IPS-18c (cell line): Measurements from ENCODE around the gene PROZ.
"Not testable (repeated sequence)": the region's sequence is repeated elsewhere in the genome, so short reads cannot be mapped to it uniquely, and the experiment has no call there.

Source experiments
- H3K4me3 ChIP-seq: 2 replicates; pipeline ENCODE4 v1.7.0; 2013; ENCODE audit warnings: low read depth, mild to moderate bottlenecking, low read length, moderate library complexity; ENCODE audit not compliant: insufficient read depth
- H3K9me3 ChIP-seq: one replicate; pipeline ENCODE4 v1.6.1; 2013; ENCODE audit warnings: mild to moderate bottlenecking, low read length, moderate library complexity; ENCODE audit not compliant: control insufficient read depth, insufficient read depth

PROZ gene

DNA sequence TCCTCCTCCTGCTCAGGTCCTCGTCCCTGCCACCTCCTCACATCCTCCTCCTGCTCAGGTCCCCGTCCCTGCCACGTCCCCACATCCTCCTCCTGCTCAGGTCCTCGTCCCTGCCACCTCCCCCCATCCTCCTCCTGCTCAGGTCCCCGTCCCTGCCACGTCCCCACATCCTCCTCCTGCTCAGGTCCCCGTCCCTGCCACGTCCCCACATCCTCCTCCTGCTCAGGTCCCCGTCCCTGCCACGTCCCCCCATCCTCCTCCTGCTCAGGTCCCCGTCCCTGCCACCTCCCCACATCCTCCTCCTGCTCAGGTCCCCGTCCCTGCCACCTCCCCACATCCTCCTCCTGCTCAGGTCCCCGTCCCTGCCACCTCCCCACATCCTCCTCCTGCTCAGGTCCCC, 3.5 kb downstream of the PROZ start:
- H3K4me3 ChIP-seq, H3K9me3 ChIP-seq: not testable (repeated sequence)

DNA sequence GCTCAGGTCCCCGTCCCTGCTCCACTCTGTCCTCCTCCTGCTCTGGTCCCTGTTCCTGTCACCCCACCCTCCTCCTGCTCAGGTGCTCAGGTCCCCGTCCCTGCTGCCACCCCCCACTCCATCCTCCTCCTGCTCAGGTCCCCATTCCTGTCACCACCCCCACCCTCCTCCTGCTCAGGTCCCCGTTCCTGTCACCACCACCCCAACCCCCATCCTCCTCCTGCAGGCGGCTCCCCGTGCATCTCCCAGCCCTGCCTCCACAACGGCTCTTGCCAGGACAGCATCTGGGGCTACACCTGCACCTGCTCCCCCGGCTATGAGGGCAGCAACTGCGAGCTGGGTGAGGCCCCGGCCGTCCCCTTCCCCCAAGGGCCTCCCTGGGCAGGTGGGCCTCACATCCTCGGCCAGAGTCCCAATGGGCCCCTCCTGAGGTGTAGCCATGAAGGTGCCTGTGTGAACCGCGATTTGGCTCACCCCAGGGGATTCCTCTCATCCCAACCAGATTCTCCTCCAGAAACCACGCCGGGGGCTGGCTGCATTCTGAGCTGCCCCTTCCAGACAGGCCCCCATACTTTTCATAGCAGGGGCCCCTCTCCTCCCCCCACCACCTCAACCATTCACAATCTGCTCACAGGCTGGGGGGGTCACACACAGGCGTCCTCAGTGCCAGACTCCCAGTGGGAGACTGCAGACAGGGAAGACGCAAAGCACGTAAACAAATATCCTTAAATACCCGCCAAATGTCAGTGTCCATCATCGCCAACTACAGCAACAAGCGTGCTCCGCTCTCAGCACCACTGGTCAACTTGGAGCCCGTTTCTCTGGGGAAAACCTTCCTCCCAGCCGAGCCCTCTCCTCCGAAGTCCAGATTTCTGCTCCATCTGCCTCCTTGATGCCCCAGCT, 4.6 kb downstream of the PROZ start:
- H3K4me3 ChIP-seq: no peak overlapping the region
- no peaks in the 10 kb centered on the region for H3K9me3 ChIP-seq

DNA sequence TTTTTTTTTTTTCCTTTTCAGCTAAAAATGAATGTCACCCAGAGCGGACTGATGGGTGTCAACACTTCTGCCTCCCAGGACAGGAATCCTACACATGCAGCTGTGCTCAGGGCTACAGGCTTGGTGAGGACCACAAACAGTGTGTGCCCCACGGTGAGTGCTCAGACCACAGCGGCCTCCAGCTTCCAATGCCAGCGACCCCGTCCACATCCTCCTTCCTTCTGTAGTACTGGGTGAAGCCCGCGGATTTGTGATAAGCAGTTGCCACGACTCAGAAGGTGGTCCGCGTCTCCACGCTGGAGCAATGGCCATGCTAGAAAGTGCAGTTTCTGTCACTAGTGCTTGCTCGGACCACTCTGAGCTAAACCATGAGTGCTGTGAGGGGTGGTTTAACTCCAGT, 6.0 kb downstream of the PROZ start:
- no peak overlapping the region for H3K4me3 ChIP-seq
- no peaks in the 10 kb centered on the region for H3K9me3 ChIP-seq

DNA sequence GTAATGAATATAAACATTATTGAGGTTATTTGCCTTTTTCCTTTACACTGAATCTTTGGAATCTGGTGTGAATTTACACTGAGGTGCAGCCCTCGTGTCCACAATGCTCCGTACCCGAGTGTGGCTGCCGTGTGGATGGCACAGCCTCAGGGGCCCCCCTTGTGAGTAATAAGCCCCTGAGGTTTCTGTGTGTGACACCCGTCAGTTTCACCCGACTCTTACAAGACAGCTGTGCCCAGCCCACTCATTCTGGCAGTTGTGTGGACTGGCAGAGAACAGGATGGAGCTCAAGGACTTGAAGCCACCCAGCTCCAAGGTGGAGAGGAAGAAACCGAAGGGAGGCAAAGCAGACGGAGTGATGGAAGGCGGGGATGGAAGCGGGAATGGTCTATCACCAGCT, 7.8 kb downstream of the PROZ start:
- Histone ChIP-seq H3K4me3 (no peak overlapping the region), H3K9me3 (no peaks in the 10 kb centered on the region)

DNA sequence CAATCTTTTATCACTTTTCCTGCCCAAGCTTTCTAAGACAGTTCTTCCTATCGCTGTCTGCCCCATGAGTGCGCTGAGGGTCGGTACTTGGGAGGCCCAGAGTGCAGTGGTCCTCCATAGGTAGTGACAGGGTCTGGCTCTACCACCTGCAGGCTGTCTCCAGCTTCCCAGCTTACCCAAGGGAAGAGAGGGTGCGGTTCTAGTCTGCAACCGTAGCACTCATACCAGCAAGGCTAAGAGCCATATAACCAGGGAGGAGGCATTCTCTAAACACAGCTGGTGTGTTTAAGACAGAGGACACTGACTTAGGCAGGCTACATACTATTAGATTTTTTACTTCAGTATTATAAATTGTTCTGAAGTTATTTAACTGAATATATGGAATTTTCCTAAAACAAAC, 8.2 kb downstream of the PROZ start:
- no peaks in the 10 kb centered on the region for H3K9me3 ChIP-seq
- H3K4me3 ChIP-seq: no peak overlapping the region

DNA sequence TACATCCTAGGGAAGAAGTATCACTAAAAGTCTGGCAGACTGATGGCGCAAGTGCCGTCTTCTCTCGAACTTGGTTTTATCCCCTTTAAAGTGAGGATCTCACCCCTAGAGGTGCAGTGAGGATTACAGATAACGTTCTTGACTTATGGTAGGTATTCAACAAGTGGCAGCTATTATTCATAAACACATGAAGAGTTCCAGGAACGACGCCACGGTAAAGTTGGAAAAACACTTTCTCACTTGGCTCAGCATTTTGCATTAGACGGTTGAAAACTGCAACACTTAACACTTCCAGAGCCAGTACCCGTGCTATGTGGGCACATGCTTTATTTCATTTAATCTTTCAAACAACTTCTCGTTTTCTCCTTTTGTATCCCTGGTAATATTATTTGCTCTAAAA, 8.7 kb downstream of the PROZ start:
- Histone ChIP-seq H3K9me3 (no peaks in the 10 kb centered on the region), H3K4me3 (no peak overlapping the region)

DNA sequence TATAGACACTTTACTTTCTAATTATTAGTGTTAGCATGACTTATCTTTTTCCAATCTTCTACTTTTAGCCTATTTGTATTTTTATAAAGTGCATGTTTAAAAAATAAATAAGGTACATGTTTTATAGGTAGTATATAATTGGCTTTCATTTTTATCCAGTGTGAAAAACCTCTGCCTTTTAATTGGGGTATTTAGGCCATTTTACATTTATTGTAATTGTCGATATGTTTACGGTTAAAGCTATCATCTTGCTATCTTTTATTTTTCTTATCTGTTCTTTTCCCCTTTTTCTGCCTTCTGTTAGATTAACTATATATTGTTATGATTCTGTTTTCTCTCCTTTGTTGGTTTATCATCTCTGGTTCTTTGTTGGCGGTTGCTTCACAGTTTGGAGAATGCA, 9.1 kb downstream of the PROZ start:
- Histone ChIP-seq H3K4me3 (no peak overlapping the region), H3K9me3 (no peaks in the 10 kb centered on the region)

DNA sequence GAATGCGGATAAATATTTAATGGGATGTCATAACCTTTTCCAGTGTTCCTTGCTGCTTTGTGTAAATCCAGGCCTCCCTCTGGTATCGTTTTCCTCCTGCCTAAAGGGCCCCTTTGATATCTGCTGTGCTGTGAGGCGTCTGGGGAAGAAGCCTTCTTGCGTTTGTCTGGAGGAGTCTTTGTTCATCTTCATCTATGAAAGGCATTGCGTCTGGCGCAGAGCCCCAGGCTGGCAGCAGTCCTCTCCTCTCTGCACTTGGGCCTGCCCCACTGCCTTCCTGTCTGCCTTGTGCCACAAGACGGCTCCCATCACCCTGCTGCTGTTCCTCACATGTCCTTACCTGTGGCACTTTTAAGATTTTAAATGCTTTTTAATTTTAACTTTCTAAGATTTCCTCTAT, 9.8 kb downstream of the PROZ start:
- H3K4me3 ChIP-seq: no peak overlapping the region

DNA sequence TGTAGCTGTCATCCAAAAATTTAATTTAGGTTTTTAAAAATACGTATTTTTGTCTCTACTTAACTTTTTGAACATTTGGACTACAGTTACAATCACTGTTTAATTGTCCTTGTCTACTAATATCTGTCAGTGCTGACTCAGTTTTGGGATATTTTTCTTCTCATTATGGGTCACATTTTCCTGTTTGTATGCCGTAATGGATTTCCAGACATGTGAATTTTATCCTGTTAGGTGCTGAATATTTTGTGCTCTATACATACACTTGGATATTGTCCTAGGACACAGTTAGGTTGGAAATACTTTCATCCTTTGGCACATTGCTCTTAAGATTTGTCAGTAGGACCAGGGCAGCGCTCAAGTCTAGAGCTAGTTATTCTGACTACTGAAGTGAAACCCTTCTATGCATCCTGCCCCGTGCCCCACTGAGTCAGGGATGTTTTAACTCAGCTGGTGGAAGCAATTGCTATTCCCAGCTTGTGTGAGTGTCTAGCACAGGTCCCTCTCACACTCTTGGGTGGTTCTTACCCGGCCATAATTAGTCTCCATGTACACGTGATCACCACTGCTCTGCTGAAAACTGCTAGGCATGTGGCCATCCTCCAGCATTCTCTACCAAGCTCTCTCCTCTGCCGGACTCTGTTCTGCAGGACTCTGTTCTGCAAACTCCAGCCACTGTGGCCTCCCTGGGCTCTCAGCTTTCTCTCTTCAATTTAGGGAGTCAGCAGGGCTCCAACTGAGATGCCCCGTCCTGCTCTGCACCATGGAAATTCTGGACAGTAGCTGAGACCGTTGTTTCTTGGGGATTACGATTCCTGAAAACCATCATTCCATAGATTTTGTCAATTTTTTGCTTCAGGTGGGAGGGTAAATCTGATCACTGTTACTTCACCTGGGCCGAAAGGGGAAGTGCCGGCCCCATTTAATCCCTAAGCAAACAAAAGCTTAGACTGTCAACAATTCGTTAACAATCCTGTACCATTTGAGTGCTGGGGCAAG, 11.1 kb downstream of the PROZ start:
- Histone ChIP-seq H3K4me3 (no peak overlapping the region), H3K9me3 (no peaks in the 10 kb centered on the region)

More for the DNA sequence above, 9.8 kb downstream of the PROZ start:
- no peaks in the 10 kb centered on the region for H3K9me3 ChIP-seq

DNA sequence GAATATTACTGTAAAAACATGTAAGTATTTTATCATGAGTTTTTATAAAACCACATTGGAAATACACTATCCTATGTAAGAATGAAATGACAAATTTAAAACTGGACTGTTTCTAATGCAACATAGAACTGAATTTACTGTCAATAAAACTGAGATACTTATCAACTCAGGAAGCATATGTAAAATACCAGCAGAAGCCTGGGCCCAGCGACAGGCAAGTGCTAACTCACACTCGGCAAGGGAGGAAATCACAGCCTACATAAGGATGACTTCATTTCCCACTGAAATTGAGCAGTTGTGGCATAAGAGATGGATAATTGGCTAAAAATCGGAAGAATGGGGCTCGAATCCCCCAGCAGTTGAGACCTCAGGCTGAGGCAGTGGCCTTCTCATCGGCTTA, 12.1 kb downstream of the PROZ start:
- H3K4me3 ChIP-seq: no peak overlapping the region
- no peaks in the 10 kb centered on the region for H3K9me3 ChIP-seq

DNA sequence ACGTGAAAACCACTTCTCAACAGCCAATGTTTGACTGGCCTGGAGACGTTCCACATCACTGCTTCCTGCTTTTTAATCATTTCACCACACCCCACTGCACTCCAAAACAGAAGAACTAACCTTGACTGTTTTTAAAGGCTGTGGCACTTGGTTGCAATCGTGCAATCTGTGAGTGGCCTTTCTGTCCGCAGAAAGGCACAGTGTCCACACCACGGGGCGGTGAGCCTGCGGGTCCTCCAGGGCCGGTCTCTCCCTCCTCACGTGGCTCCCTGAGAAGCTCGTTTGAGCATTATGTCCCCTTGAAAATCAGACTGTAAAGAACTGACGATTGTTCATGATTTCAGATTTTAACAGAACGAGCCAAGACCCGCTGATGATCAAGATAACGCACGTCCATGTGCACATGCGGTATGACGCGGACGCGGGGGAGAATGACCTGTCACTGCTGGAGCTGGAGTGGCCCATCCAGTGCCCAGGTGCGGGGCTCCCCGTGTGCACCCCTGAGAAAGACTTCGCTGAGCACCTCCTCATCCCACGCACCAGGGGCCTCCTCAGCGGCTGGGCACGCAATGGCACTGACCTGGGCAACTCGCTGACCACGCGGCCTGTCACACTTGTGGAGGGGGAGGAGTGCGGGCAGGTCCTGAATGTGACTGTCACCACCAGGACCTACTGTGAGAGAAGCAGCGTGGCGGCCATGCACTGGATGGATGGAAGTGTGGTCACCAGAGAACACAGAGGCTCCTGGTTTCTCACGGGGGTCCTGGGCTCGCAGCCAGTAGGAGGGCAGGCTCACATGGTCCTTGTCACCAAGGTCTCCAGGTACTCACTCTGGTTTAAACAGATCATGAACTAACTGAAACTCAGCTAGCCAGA, 13.0 kb downstream of the PROZ start:
- Histone ChIP-seq H3K4me3 (no peak overlapping the region), H3K9me3 (no peaks in the 10 kb centered on the region)

DNA sequence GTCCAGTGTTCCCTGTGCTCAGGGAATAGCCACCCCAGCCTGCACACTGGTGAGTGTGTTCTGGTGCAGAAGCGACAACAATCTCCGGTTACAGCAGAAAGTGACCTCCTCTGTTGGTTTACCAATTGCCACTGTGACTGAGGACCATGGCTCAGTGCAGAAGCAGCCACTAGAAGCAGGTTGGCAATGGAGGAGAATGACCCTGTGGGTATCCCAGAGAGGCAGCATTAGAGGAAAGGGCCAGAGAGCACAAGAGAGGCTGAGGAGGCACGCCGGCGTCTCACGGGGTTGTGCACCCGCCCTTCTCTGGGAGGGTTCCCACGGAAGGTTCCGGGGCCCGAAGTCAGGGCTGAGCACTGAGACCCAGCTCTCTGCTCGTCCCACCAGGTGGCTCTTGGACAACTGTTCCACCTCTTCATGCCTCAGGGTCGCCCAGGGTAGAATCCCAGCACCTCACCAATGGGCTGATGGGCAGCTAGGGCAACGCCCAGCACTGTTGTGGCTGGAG, 14.0 kb downstream of the PROZ start:
- no peak overlapping the region for H3K4me3 ChIP-seq
- H3K9me3 ChIP-seq: no peaks in the 10 kb centered on the region

DNA sequence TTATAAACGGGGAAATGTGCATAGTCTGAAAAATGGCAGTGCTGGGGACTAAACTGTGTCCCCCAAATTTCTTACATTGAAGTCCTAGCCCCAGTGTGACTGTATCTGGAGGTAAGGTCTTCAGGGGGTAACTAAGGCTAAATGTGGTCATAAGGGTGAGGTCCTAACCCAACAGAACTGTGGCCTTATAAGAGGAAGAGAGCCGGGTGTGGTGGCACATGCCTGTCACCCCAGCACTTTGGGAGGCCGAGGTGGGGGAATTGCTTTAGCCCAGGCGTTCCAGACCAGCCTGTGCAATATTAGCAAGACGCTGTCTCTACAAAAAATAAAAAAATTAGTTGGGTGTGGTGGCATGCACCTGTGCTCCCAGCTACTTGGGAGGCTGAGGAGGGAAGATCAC, 17.8 kb downstream of the PROZ start:
- H3K4me3 ChIP-seq: no peak overlapping the region

DNA sequence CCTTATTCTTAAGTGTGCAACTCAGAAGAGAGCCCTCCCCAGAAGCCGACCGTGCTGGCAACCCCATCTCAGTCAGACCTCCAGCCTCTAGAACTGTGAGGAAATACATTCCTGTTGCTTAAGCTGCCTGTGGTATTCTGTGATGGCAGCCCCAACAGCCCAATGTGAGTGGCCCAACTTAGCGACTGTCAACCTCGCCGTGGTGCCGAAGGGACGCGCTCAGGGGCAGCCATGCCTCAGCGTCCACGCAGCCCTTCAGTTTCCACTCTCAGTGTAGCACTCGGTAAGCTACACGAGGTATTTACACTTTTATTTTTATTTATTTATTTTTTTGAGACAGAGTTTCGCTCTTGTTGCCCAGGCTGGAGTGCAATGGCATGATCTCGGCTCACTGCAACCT, 18.4 kb downstream of the PROZ start:
- no peak overlapping the region for H3K4me3 ChIP-seq

More for the DNA sequence above, 17.8 kb downstream of the PROZ start:
- no peaks in the 10 kb centered on the region for H3K9me3 ChIP-seq

DNA sequence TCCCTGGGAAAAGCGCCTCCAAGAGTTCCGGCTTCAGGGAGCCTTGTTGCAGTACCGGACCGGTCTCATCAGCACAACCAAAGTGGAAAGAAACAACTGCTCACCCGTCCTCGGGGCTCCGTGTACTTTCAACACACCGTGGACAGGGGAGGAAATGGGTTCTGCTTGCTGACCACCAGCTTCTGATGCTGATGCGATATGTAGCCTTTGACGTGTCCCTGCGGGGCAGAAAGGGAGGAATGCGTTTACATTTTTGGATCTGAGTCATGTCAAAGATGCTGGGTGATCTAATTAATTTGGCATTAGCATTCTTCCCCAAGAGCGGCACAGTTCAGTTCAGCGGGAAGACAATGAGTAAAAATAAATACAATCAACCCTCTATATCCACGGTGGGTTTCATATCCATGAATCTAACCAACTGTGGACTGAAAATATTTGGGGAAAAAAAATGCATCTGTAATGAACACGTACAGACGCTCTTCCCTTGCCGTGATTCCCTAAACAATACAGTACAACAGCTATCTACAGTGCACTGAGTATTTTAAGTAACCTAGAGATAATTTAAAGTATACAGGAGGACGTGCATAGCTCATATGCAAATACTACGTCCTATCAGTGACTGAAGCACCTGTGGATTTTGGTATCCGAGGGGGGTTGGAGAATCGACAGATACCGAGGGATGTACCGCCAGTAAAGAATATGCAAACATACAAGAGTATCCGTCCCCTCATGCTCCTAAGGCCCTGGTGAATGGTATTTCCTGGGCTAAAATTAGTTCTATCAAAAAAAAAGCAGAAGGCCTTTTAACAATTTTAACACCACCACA, 19.8 kb downstream of the PROZ start:
- Histone ChIP-seq H3K4me3 (no peak overlapping the region), H3K9me3 (no peaks in the 10 kb centered on the region)

More for the DNA sequence above, 18.4 kb downstream of the PROZ start:
- H3K9me3 ChIP-seq: no peaks in the 10 kb centered on the region

DNA sequence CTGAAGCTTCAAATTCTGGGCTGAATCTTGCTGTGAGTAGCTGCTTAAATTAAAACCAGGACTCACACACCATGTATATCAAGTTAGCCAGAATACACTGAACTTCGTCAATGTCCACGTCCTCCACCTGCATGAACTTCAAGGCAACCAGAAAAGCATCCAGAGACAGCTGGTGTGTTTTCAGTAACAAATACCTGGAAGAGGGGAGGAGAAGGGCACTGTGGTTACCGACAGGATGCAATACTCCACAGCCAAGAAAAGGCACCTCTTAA, 20.4 kb downstream of the PROZ start:
- Histone ChIP-seq H3K9me3 (no peaks in the 10 kb centered on the region), H3K4me3 (no peak overlapping the region)
